T-helper 2 cell treated with Interferon-gamma antibody and Interleukin-4, amounts not matched to agents 100 ng/mL and 5 ng/mL, for 36 hours (primary cell): Measurements from ENCODE around the gene ACTA2. TPM values are rescaled to one million over a fixed set of nuclear protein-coding genes. Genes with fewer than 3 reads are reported as not detected.

Experiments
- intact Hi-C: fragments of 100-400 bp; cut with micrococcal nuclease; formaldehyde crosslinking; loops from one replicate; pipeline ENCODE4 v1.15.1; 2023
- total RNA-seq: library from RNA; stranded (reverse); gene quantifications from 2 replicates; pipeline ENCODE4 v1.2.3, GENCODE V29; 2022

Gene ACTA2
- total RNA-seq, 1 donor from 2014 or later, result 9.3 TPM

GRCh38 chr10:88954458-88955083, 2.0 kb upstream of the ACTA2 start:
- intact Hi-C loops, result no loop called here

- intact Hi-C loops, result no loop called here
These were observed 1.1 kb upstream of the ACTA2 start for GRCh38 chr10:88953662-88954061.

GRCh38 chr10:88949912-88950837, 2.4 kb downstream of the ACTA2 start:
- intact Hi-C loops, result no loop called here

- intact Hi-C loops, result no loop called here
These were observed 3.5 kb downstream of the ACTA2 start for GRCh38 chr10:88949051-88949450.

- intact Hi-C loops, result no loop called here
These were observed 5.5 kb downstream of the ACTA2 start for GRCh38 chr10:88946965-88947590.

- intact Hi-C loops, result no loop called here
These were observed 6.4 kb downstream of the ACTA2 start for GRCh38 chr10:88946200-88946599.

- intact Hi-C loops, result no loop called here
These were observed 7.8 kb downstream of the ACTA2 start for GRCh38 chr10:88944813-88945212.

- intact Hi-C loops, result no loop called here
These were observed 8.8 kb downstream of the ACTA2 start for GRCh38 chr10:88943778-88944177.

- intact Hi-C loops, result no loop called here
These were observed 11.5 kb downstream of the ACTA2 start for GRCh38 chr10:88941026-88941425.

- intact Hi-C loops, result loop anchor here (10.0 kb wide), 2 partner anchors 146 to 626 kb away; no protein-coding TSS in a partner anchor
These were observed 13.6 kb downstream of the ACTA2 start for GRCh38 chr10:88938938-88939337.

GRCh38 chr10:88938039-88938438, 14.5 kb downstream of the ACTA2 start:
- intact Hi-C loops, result loop anchor here (10.0 kb wide), 2 partner anchors 147 to 627 kb away; no protein-coding TSS in a partner anchor

GRCh38 chr10:88936656-88937055, 15.9 kb downstream of the ACTA2 start:
- intact Hi-C loops, result loop anchor here (10.0 kb wide), 2 partner anchors 148 to 628 kb away; no protein-coding TSS in a partner anchor

- intact Hi-C loops, result loop anchor here (1.0 to 10.0 kb wide), 9 partner anchors 52 to 630 kb away; partner anchors contain the start of gene FAS
These were observed 17.5 kb downstream of the ACTA2 start for GRCh38 chr10:88934900-88935672.

- intact Hi-C loops, result loop anchor here (2.0 to 10.0 kb wide), 4 partner anchors 151 to 631 kb away; no protein-coding TSS in a partner anchor
These were observed 19.0 kb downstream of the ACTA2 start for GRCh38 chr10:88933564-88933963.

GRCh38 chr10:88932539-88933256, 19.9 kb downstream of the ACTA2 start:
- intact Hi-C loops, result loop anchor here (1.0 to 10.0 kb wide), 6 partner anchors 52 to 632 kb away; partner anchors contain the start of gene STAMBPL1

- intact Hi-C loops, result loop anchor here (1.0 to 10.0 kb wide), 6 partner anchors 52 to 633 kb away; partner anchors contain the start of gene STAMBPL1
These were observed 20.5 kb downstream of the ACTA2 start for GRCh38 chr10:88932029-88932428.

- intact Hi-C loops, result loop anchor here (5.0 to 10.0 kb wide), 3 partner anchors 153 to 633 kb away; no protein-coding TSS in a partner anchor
These were observed 21.0 kb downstream of the ACTA2 start for GRCh38 chr10:88931548-88931947.

GRCh38 chr10:88928254-88928653, 24.3 kb downstream of the ACTA2 start:
- intact Hi-C loops, result no loop called here

- intact Hi-C loops, result no loop called here
These were observed 25.2 kb downstream of the ACTA2 start for GRCh38 chr10:88927416-88927690.
